IMR-90 (cell line): ENCODE results near the gene MAGI2.

Experiments used
- BHLHE40 ChIP-seq: fragments of 150-350 bp; IDR thresholded peaks from 2 replicates; pipeline ENCODE4 v1.6.1; 2016; ENCODE audit warnings: mild to moderate bottlenecking, low read depth, low read length
- CEBPB ChIP-seq: IDR thresholded peaks from 2 replicates; pipeline ENCODE4 v1.6.1; 2012; ENCODE audit warnings: low read depth, low read length, improper control_type of control experiment
- CTCF ChIP-seq: conservative IDR thresholded peaks from 2 replicates; pipeline ENCODE4 v1.5.1; 2012; ENCODE audit warnings: mild to moderate bottlenecking, low read depth, low read length, improper control_type of control experiment
- FOS ChIP-seq: fragments of 150-350 bp; IDR thresholded peaks from 2 replicates; pipeline ENCODE4 v1.6.1; 2016; ENCODE audit warnings: low read depth, low read length
- MAZ ChIP-seq: IDR thresholded peaks from 2 replicates; pipeline ENCODE4 v1.6.1; 2012; ENCODE audit warnings: low read depth, mild to moderate bottlenecking, low read length, improper control_type of control experiment, moderate library complexity, borderline replicate concordance
- POLR2A ChIP-seq: IDR thresholded peaks from 2 replicates; pipeline ENCODE4 v1.6.1; 2012; ENCODE audit warnings: mild to moderate bottlenecking, low read depth, low read length
- RAD21 ChIP-seq: IDR thresholded peaks from 2 replicates; pipeline ENCODE4 v1.6.1; 2012; ENCODE audit warnings: low read length, improper control_type of control experiment
- RCOR1 ChIP-seq: IDR thresholded peaks from 2 replicates; pipeline ENCODE4 v1.6.1; 2012; ENCODE audit warnings: mild to moderate bottlenecking, low read length, improper control_type of control experiment; ENCODE audit not compliant: insufficient replicate concordance
- RFX5 ChIP-seq: IDR thresholded peaks from 2 replicates; pipeline ENCODE4 v1.8.0; 2012; ENCODE audit warnings: low read depth, mild to moderate bottlenecking, low read length, moderate library complexity
- SMC3 ChIP-seq: fragments of 150-350 bp; IDR thresholded peaks from 2 replicates; pipeline ENCODE4 v1.6.1; 2016; ENCODE audit warnings: low read depth, mild to moderate bottlenecking, antibody characterized with exemption, low read length, moderate library complexity
- TF ChIP-seq, protein P1 (sequence below): fragments of 150-350 bp; IDR thresholded peaks from 2 replicates; pipeline ENCODE4 v1.6.1; 2017; ENCODE audit warnings: mild to moderate bottlenecking, antibody characterized with exemption, low read length, low read depth

DNA sequence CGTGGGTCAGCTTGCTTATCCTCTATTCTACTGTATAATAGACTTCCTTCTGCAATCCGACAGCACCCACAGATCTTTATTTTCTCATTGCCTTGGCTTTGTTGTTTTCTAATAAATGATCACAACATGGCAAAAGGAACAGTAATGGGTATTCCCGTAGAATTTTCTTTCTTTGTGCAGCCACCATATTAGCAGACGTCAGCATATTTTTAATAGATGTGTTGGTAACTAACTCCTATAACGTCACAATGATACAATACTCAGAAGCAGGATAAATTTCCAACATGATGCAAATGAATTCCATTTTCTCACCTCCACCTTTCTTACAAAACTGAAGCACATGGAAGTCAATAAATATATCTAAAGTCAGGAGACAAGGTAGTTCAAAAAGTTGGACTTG is 617.6 kb downstream of the MAGI2 start:
- TF ChIP-seq BHLHE40 (no peak), POLR2A (no peak), CTCF (no peak), SMC3 (no peak), CEBPB (no peak), RCOR1 (no peak), RFX5 (no peak), RAD21 (no peak), FOS (no peak), MAZ (no peak)
- TF ChIP-seq, protein P1, sequence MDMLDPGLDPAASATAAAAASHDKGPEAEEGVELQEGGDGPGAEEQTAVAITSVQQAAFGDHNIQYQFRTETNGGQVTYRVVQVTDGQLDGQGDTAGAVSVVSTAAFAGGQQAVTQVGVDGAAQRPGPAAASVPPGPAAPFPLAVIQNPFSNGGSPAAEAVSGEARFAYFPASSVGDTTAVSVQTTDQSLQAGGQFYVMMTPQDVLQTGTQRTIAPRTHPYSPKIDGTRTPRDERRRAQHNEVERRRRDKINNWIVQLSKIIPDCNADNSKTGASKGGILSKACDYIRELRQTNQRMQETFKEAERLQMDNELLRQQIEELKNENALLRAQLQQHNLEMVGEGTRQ, result no peak
